GM18511 (cell line): ENCODE results near the gene RELL1.

Experiments
- ATAC-seq: cut with Tn5 transposase; IDR thresholded peaks from one replicate; pipeline ENCODE4 v1.9.1; 2021; ENCODE audit warnings: mild to moderate bottlenecking, moderate library complexity; ENCODE audit not compliant: unreplicated experiment

The RELL1 gene

GRCh38 chr4:37686373-37687193, at the start of gene RELL1:
RELL1 (minus strand) TSS chr4:37686376; CDS start chr4:37686287, 89 bp downstream.
- ATAC-seq: peak; percentile 77

DNA sequence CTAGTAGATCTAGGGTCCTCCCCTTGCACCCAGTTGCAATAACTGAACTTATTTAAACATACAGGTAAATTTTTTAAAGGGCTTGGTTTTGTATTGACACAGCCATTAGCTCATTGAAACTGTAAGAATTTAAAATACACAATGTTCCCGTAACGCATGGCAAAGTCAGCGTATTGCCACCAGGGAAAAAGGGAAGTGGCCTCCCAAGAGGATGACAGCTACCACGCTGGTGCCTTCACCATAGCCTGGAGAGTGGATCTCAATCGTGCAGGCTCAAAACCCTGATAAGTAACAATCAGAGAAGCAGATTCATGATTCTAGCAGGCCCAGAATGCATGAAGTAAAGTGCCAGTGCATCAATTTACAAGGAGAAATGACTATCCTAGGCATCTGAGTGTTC, 49.4 kb upstream of the RELL1 start:
- no peak for ATAC-seq

- no peak for ATAC-seq
These were observed 48.8 kb upstream of the RELL1 start for GRCh38 chr4:37734989-37735388.

DNA sequence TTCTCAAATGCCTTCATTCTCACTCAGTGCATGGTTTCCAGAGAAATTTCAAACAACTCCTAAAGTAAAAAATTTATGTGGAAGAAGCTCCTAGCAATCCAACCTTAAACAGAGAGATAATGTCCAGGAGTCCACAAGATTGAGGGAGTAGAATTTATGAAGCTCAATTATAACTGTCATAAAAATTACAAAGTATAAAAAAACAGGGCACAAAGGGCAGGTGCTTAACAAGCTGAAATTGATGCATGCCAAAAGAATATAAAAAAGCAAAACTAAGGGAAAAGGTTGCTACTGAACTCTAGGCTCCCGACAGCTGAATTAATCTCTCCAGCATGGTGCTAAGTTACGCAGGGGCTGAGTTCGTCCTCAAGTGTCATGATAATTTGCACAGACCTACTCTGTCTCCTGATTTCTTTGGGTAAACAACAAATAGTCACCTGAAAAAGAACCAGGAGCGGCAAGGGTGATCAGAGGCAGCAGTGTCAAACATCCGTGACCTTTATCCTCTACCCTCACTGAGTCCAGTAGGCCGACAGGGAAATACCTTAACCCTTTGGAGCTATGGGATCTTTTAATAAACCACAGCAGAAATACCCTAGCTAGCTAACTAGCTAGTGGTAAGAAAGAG, 47.2 kb upstream of the RELL1 start:
- ATAC-seq: no peak

DNA sequence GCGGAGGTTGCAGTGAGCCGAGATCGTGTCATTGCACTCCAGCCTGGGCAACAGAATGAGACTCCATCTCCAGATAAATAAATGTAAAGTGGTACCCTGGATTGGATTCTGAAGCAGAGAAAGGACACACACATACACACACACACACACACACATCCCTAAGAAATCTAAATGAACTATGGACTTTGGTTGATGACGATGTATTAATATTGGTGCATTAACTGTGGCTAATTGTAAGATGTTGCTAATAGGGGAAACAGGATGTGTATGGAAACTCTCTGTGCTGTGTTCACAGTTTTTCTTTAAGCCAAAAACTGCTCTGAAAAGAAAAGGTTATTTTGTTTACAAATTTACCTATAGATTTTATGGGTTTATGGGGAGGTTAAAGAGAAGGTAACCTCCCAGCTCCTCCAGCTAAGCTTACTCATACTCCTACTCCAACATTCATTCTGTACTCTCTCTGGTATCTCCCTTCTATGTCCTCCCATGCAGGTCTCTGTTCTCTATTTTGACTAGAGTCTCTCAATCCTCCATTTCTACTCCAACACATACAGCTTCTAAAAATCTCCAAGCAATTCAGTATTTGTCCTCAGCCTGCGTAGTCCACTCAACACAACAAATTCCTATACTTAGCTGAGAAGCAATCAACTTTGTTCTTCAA, 46.5 kb upstream of the RELL1 start:
- ATAC-seq: peak; percentile 85

DNA sequence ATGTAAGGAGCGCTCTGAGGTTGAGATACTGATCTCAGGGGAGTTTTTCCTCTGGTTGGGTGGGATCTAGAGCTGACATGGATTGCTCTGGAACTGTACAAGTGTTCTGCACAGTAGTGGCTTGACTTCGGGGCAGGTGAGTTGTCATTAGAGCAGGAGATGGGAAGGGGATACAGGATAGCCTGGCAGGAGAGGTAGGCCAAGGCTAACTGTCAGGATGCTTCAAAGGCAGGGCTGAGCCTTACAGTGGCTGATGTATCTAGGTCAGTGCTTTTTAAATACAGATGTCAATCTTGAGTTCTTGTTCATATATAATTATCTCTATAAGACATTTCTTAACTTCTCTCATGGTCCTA, 43.5 kb upstream of the RELL1 start:
- no peak for ATAC-seq

GRCh38 chr4:37728064-37728463, 41.9 kb upstream of the RELL1 start:
- ATAC-seq: no peak

GRCh38 chr4:37727635-37728034, 41.5 kb upstream of the RELL1 start:
- no peak for ATAC-seq

- ATAC-seq: no peak
These were observed 40.5 kb upstream of the RELL1 start for GRCh38 chr4:37726666-37727065.

DNA sequence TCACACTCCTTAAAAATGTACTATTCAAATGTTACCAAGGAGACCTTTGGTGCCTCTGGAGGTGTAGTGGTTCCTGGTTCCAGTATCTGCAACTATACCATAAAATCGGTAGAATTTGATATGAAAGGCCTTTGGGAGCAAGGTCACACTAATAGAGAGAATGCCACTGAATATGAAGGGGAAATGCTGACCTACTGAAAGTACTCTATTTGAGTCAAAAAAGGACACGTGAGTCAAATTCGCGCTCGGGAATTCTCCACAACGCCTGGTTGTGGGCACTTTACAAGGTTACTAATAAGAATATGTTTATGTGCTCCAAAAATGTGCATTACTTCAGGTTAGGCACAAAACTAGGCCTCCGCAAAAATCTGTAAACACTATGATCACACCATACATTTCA, 39.5 kb upstream of the RELL1 start:
- peak; percentile 54 for ATAC-seq

DNA sequence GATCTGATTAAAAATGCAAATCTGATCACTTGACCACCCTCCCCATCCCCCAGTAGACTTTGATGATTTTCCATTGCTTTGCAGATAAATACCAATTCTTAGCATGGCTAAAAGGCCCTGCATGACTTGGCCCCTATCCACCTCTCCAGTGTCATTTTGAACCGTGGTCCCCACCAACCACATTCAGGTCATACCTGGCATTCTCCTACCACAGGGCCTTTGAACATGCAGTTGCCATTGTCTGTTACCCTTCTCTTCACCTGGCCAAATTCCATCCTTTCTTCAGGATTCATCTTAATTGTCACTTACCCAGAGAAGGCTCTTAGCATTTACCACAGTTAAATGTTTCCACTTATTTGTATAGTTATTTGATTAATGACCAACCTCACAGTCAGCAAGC, 36.9 kb upstream of the RELL1 start:
- no peak for ATAC-seq

DNA sequence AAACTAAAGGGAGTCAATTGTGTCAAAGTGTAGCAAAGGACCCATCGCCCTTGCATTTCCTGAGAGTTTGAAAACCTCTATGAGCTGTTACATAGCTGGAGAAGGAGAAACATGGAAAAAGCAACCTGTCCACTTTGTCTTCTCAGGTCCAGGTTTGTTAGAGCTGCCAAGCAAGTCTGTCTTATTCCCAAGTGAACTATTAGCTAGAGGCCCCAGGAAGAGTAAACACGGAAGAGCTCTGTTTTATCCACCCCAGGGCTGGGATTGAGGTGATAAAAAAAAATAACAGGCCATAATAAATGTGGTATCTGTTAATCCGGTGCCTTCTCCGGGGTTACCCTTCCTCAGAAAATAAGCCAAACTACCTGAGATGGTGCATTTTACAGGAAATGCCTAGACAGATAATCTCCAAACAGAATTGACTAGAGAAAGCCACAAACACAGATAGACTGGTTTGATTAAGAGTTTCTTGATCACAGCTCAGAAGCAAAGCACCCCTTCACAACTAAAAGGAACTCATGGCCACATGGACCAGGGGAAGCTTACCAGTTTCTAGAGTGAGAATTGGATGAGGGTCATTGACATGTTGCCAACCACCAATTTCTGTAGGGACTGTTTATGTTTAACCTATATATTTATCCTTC, 35.9 kb upstream of the RELL1 start:
- ATAC-seq: no peak

GRCh38 chr4:37719021-37719420, 32.8 kb upstream of the RELL1 start:
- ATAC-seq: no peak

GRCh38 chr4:37717576-37717975, 31.4 kb upstream of the RELL1 start:
- no peak for ATAC-seq

GRCh38 chr4:37715889-37716402, 29.8 kb upstream of the RELL1 start:
- peak; percentile 91 for ATAC-seq

- ATAC-seq: no peak
These were observed 24.3 kb upstream of the RELL1 start for GRCh38 chr4:37710491-37710890.

DNA sequence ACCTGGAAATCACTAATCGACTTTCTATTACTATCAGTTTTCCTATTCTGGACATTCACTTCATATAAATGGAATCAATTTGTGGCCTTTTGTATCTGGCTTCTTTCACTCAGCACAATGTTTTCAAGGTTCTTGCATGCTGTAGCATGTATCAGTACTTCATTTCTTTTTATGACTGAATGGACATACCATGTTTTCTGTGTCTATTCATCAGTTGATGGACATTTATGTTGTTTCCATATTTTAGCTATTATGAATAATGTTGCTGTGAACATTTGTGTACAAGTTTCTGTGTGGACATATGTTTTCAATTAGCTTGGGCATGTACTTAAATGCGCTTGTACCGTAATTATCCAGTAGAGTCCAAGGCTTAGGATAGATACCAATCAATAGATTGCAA, 19.9 kb upstream of the RELL1 start:
- ATAC-seq: no peak

GRCh38 chr4:37705571-37705970, 19.4 kb upstream of the RELL1 start:
- ATAC-seq: no peak

GRCh38 chr4:37699868-37700481, 13.8 kb upstream of the RELL1 start:
- no peak for ATAC-seq

DNA sequence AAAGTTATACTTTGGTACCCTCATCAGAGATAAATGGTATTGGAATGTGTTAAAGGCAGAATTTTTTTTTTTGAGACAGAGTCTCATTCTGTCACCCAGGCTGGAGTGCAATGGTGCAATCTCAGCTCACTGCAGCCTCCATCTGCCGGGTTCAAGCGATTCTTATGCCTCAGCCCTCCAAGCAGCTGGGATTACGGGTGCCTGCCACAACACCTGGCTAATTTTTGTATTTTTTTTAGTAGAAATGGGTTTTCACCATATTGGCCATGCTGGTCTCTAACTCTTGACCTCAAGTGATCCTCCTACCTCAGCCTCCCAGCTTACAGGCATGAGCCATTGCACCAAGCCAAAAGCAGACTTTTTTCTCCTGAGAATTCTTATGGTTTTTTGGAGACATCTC, 11.4 kb upstream of the RELL1 start:
- ATAC-seq: no peak
